Right ventricle myocardium inferior (tissue), 1 donor: ENCODE data around the gene MEMO1. TPM values are rescaled to one million over a fixed set of nuclear protein-coding genes. Genes with fewer than 3 reads are reported as not detected.
"Not testable (repeated sequence)": the region's sequence is repeated elsewhere in the genome, so short reads cannot be mapped to it uniquely, and the experiment has no call there.

Experiments
- ATAC-seq: fragments of 200-7000 bp; cut with Tn5 transposase; one replicate; pipeline ENCODE4 v1.9.1; 2020; ENCODE audit warnings: mild to moderate bottlenecking, moderate library complexity
- DNase-seq: peaks from one replicate; pipeline ENCODE4 v3.0.0; 2021; ENCODE audit errors: missing footprints
- intact Hi-C: fragments of 100-400 bp; cut with DNase I; formaldehyde crosslinking; loops from one replicate; pipeline ENCODE4 v1.11.0; 2022
- total RNA-seq: library from RNA; stranded (reverse); fragmentation: NEBNext Ultra II Directional; extraction: Animal tissue kit (Norgen Biotek cat#: 25700); gene quantifications from one replicate; pipeline ENCODE4 v1.2.1, GENCODE V29; 2021
- donor health status: DM: no; HTN: yes; CAD: no; lungs with severe emphysema.

Gene MEMO1
- total RNA-seq, 1 donor from 2014 or later = 50.0 TPM

- ATAC-seq = no peak
- DNase-seq = no peak
Observed at GRCh38 chr2:31877008-31877407, 133.8 kb downstream of the MEMO1 start.

GRCh38 chr2:31874071-31874470 is 136.7 kb downstream of the MEMO1 start:
- no peak for ATAC-seq
- intact Hi-C loops = no loop called here
- no peak for DNase-seq

More at GRCh38 chr2:31877008-31877407, 133.8 kb downstream of the MEMO1 start:
- intact Hi-C loops = no loop called here

GRCh38 chr2:31865215-31865614 is 145.6 kb downstream of the MEMO1 start:
- DNase-seq (no peak), ATAC-seq (no peak)
- intact Hi-C loops = no loop called here

- ATAC-seq = no peak
- intact Hi-C loops = no loop called here
- DNase-seq = no peak
Observed at GRCh38 chr2:31863867-31864266, 146.9 kb downstream of the MEMO1 start.

- DNase-seq, intact Hi-C loops, ATAC-seq: not testable (repeated sequence)
Observed at GRCh38 chr2:31863015-31863656, 147.7 kb downstream of the MEMO1 start.

- ATAC-seq = no peak
- DNase-seq = no peak
- intact Hi-C loops = no loop called here
Observed at GRCh38 chr2:31859959-31860358, 150.8 kb downstream of the MEMO1 start.

- intact Hi-C loops = no loop called here
- no peak for ATAC-seq
- DNase-seq = no peak
Observed at GRCh38 chr2:31853521-31853920, 157.3 kb downstream of the MEMO1 start.

- ATAC-seq, DNase-seq, intact Hi-C loops: not testable (repeated sequence)
Observed at GRCh38 chr2:31842150-31842549, 168.7 kb downstream of the MEMO1 start.

- ATAC-seq = no peak
Observed at GRCh38 chr2:31835450-31835849, 175.4 kb downstream of the MEMO1 start.

GRCh38 chr2:31832363-31832762 is 178.4 kb downstream of the MEMO1 start:
- no peak for ATAC-seq
- intact Hi-C loops = loop anchor here (10.0 kb wide), 1 partner anchor 1118 kb away; no protein-coding TSS in a partner anchor
- DNase-seq = no peak

More at GRCh38 chr2:31835450-31835849, 175.4 kb downstream of the MEMO1 start:
- intact Hi-C loops = loop anchor here (10.0 kb wide), 1 partner anchor 1121 kb away; no protein-coding TSS in a partner anchor
- no peak for DNase-seq

- DNase-seq (no peak), ATAC-seq (no peak)
- intact Hi-C loops = loop anchor here (10.0 kb wide), 1 partner anchor 1117 kb away; no protein-coding TSS in a partner anchor
Observed at GRCh38 chr2:31831585-31831984, 179.2 kb downstream of the MEMO1 start.

- intact Hi-C loops = no loop called here
- ATAC-seq = no peak
- DNase-seq = no peak
Observed at GRCh38 chr2:31828891-31829290, 181.9 kb downstream of the MEMO1 start.

- DNase-seq (no peak), ATAC-seq (no peak)
- intact Hi-C loops = no loop called here
Observed at GRCh38 chr2:31823558-31823957, 187.2 kb downstream of the MEMO1 start.

GRCh38 chr2:31822587-31822986 is 188.2 kb downstream of the MEMO1 start:
- ATAC-seq (no peak), DNase-seq (no peak)
- intact Hi-C loops = no loop called here

Other genes starting within 250 kb of the MEMO1 start
- gene DPY30, start 28.8 kb upstream of the MEMO1 start, total RNA-seq = 42.8 TPM
- 9.9 TPM for gene SPAST, start 52.5 kb upstream of the MEMO1 start, total RNA-seq
- gene SLC30A6, start 154.9 kb upstream of the MEMO1 start, total RNA-seq = 13.4 TPM